Posterior vena cava (tissue), 2 donors: ENCODE data around the gene ACSM6. TPM values are rescaled to one million over a fixed set of nuclear protein-coding genes. Genes with fewer than 3 reads are reported as not detected.
"Not testable (repeated sequence)": the region's sequence is repeated elsewhere in the genome, so short reads cannot be mapped to it uniquely, and the experiment has no call there.

Experiments used
- DNase-seq: peaks from one replicate; pipeline ENCODE4 v3.0.0-alpha.2; 2020; ENCODE audit warnings: low spot score
- intact Hi-C, 2 donors: fragments of 100-400 bp; cut with DNase I; formaldehyde crosslinking; loops; one replicate each; pipeline versions ENCODE4 v1.14.1 to v1.14.2; 2022 to 2023
- total RNA-seq, 2 donors: library from RNA; stranded (reverse); fragmentation: NEBNext Ultra II Directional; extraction: Animal tissue kit (Norgen Biotek cat#: 25700); gene quantifications; one replicate each; pipeline ENCODE4 v1.2.1, GENCODE V29; 2021
- donor health status: DM: yes; HTN: yes; CAD: no.
- donor health status: DM: yes; HTN: yes; CAD: no.

ACSM6 gene
- total RNA-seq, 2 donors from 2014 or later = not detected

GRCh38 chr10:95211606-95212279 lies 17.7 kb downstream of the ACSM6 start:
- intact Hi-C loops = no loop called here
- no peak for DNase-seq

GRCh38 chr10:95214369-95214768 lies 20.3 kb downstream of the ACSM6 start:
- no peak for DNase-seq
- intact Hi-C loops = no loop called here

DNA sequence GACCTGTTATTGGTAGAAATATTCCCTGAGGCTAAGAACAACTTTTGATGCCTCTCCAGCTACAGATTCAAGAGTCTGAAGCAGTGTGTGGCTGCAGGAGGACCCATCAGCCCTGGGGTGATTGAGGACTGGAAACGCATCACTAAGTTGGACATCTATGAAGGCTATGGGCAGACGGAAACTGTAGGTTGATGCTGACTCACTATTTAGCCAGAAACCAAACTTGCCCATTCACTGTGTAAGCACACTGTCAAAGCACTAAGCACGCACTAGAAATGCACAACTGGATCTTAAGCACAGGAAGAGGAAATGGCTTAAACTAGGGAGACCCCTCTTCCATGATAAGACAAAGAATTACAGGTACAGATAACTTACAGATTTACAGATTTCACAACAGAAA lies 20.8 kb downstream of the ACSM6 start:
- intact Hi-C loops = no loop called here
- DNase-seq = no peak

DNA sequence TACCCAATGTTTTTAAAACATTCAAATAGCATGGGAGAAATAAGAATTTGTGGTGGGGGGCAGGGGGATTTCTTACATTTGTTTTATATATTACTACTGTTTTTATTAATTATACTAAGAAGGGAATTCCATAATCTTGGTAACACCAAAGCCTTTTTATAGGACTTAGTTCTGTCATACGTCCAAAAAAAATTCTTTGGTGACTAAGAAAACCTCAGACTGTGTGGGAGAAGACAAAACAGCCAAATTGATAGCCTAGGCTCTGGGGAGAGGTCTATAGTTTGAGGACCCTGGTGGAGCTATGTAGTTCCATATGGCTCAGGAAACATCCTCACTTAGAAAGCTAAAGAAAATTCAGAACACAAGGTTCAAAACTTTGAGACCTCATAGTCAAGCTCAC lies 23.4 kb downstream of the ACSM6 start:
- no peak for DNase-seq
- intact Hi-C loops = no loop called here

DNA sequence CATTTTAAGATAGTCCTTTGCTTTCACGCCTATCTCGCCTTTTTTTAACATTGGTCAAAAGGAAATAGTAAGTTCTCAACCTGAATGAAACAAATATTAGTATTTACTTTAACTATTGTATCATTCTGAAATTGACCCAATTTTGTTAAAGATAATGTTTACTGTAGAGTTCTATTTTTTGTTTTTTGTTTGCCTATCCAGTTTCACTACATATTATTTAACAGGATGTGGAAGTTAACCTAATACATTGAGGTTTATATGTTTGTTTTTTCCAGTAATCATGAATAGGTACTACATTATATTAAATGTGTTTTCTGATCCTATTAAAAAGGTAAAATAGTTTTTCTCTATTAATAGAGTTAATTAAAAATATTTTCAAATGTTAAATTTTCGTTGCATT lies 26.5 kb downstream of the ACSM6 start:
- intact Hi-C loops = no loop called here

GRCh38 chr10:95221124-95221523 lies 27.1 kb downstream of the ACSM6 start:
- intact Hi-C loops = no loop called here

More for the DNA sequence above, 26.5 kb downstream of the ACSM6 start:
- no peak for DNase-seq

GRCh38 chr10:95225136-95225535 lies 31.1 kb downstream of the ACSM6 start:
- no peak for DNase-seq
- intact Hi-C loops = no loop called here

More at GRCh38 chr10:95221124-95221523, 27.1 kb downstream of the ACSM6 start:
- no peak for DNase-seq

GRCh38 chr10:95228934-95229723 lies 35.1 kb downstream of the ACSM6 start:
- intact Hi-C loops = not testable (repeated sequence)

DNA sequence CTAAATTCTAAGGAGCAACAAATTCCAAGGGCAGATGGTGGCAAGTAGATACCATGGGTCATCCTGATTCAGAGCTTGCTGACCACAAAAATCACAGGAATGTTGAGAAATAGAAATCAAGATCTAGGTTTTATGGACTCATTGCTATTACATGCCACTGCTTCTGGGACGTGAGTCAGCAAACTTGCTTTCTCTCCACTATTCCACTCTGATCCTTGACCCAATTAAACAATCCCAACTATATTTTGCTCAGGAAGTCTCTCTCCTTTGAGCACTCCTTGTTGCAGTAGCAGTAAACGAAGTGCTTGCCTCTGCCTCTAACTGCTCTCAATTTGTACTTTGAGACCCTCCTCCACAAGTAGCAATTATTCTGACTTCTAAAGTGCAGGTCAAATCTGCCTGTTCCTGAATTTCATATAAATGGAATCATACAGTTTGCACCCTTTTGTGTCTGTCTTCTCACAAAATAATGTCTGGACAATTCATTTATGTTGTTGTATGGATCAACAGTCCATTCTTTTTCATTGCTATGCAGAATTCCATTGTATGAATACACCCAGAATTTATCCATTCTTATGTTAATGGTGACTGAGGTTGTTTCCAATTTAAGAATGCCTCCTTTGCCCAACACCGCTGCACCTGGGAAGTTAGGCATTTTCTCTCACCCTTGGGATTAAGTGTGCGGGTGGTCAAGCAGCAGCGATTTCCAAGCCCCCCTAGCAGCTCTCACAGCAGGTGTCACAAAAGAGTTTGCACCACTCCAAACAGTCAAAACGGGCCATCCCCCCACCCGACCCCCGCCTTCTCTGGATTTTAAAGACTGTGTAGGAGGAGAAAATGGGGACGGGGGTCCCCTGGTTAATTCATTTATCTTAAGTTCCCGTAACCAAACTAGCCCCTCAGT lies 35.9 kb downstream of the ACSM6 start:
- DNase-seq = no peak

More at GRCh38 chr10:95228934-95229723, 35.1 kb downstream of the ACSM6 start:
- not testable (repeated sequence) for DNase-seq

DNA sequence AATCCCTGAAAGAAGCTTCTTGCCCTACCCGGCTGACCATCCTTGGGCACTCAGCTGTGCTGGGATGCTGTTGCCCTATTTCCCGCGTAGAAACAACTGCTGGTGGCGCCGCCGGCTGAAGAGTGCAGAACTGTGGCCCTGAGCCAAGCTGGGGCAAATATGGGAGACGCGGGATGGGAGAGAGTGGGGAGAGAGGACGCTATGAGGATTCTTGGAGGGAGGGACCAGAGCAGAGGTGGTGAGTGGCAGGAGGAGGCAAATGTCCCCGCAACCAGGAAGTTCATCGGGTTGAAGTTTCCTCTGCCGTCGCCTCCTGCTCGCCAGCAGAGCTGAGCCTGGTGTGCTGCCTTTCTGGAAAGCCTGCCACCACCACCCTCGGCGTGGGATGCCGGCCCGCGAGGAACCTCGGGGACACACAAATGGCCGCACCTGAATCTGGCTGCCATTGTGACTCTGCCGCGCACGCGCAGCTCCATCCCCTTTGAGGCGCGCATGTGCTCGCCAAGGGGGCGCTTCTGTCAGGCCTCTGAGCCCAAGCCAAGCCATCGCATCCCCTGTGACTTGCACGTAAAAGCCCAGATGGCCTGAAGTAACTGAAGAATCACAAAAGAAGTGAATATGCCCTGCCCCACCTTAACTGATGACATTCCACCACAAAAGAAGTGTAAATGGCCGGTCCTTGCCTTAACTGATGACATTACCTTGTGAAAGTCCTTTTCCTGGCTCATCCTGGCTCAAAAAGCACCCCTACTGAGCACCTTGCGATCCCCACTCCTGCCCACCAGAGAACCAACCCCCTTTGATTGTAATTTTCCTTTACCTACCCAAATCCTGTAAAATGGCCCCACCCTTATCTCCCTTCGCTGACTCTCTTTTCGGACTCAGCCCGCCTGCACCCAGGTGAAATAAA lies 36.9 kb downstream of the ACSM6 start:
- DNase-seq, intact Hi-C loops: not testable (repeated sequence)

More for the DNA sequence above, 35.9 kb downstream of the ACSM6 start:
- intact Hi-C loops = no loop called here

DNA sequence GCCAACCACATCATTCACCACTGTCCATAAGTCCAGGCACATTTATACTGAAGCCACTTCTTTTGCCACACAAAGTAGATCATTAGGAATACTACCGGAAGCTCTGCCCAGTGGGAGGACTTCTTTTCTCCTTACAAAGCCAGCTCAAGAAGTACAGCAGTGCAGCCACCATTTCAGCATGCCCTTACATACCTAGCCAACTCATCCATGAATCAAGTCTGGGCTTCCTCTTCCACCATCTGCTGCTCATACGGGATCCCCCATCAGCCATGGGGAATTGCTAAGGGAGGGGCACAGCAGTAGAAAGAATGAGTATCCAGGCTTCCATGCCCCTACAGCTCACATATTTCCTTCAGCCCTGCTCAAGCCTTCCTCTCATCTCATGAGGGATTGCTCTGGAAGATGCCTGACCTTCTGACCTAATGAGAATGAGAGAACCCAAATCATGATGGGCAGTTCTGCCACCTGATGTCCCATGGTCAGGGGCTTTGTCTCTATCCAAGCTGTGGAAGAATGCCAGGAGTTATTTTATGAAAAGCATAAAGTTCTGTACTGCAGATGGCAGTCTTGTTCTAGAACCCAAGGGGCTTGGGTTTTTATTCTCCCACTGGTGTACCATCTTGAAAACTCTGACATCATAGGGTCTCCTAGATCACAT lies 39.5 kb downstream of the ACSM6 start:
- no peak for DNase-seq
- intact Hi-C loops = no loop called here

DNA sequence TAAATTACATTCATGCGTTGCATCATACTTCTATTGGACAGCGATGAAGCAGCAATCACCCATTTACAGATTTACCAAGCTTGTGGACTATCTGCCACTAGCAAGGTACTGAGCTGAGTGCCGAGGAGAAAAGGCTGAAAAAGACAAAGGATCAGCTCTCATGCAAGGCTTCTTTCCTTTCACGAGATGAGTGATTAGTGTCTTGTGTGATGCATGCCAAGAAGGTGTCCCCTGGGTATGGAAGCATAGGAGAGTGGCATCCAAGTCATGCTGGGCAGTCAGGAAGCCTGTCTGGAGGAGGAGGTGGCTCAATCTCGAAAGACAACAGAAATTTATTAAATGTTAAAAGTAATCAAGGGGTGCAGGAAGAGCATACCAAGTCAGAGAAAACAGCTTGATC lies 40.9 kb downstream of the ACSM6 start:
- intact Hi-C loops = no loop called here
- no peak for DNase-seq

- DNase-seq = no peak
- intact Hi-C loops = loop anchor here in 1 of 2 donors (1.0 kb wide), 1 partner anchor 22 kb away; no protein-coding TSS in a partner anchor
Observed at GRCh38 chr10:95235676-95236067, 41.6 kb downstream of the ACSM6 start.

GRCh38 chr10:95236068-95236903 lies 42.2 kb downstream of the ACSM6 start:
- DNase-seq = no peak
- intact Hi-C loops = loop anchor here in 1 of 2 donors (1.0 kb wide), 1 partner anchor 23 kb away; no protein-coding TSS in a partner anchor

- intact Hi-C loops = no loop called here
- no peak for DNase-seq
Observed at GRCh38 chr10:95237376-95238170, 43.5 kb downstream of the ACSM6 start.

DNA sequence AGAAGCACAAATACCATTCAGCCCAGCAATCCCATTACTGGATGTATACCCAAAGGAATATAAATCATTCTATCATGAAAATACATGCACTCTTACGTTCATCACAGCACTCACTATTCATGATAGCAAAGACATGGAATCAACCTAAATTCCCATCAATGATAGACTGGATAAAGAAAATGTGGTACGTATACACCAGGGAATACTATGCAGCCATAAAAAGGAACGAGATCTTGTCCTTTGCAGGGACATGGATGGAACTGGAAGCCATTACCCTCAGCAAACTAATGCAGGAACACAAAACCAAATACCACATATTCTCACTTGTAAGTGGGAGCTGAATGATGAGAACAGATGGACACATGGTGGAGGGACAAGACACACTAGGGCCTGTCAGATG lies 46.1 kb downstream of the ACSM6 start:
- intact Hi-C loops = loop anchor here in 1 of 2 donors (10.0 kb wide), 1 partner anchor 125 kb away; no protein-coding TSS in a partner anchor
- DNase-seq = not testable (repeated sequence)
